Measurements from ENCODE around the gene MCMBP.

- TF ChIP-seq YY1 (IDR thresholded peaks at IDR 0.05; ENCODE audit: insufficient read depth, insufficient read length): no peak
- no peak for TF ChIP-seq ZNF274 (IDR thresholded peaks at IDR 0.05; ENCODE audit: low read depth, low read length)
- no peak for TF ChIP-seq SUZ12 (IDR thresholded peaks at IDR 0.05; ENCODE audit: extremely low read depth, insufficient read depth, insufficient read length)
These were observed 23.4 kb downstream of the MCMBP start for GRCh38 chr10:119849031-119849789.

Measured in NT2/D1 (cell line).